SK-N-SH (cell line): ENCODE results near the gene ABCD1. TPM values are rescaled to one million over a fixed set of nuclear protein-coding genes. Genes with fewer than 3 reads are reported as not detected.

Experiments used
- CTCF ChIA-PET: fragments of 300-600, 350-600 bp; formaldehyde crosslinking; extraction: SDS; loops from one replicate; lab custom pipeline; 2021; lab: Yijun Ruan, JAX
- POLR2A ChIA-PET: fragments of 350-600 bp; sonication (Branson Sonifier 250); formaldehyde crosslinking; extraction: SDS; loops from one replicate; lab custom pipeline; 2020; ENCODE audit warnings: antibody characterized with exemption, inconsistent platforms; lab: Yijun Ruan, JAX
- DNase-seq: peaks from one replicate; pipeline ENCODE4 v3.0.0; 2012
- H2AFZ ChIP-seq: fragments of 200-600 bp; sonication (generic); 2 replicates; pipeline ENCODE4 v1.8.1; 2016; ENCODE audit warnings: antibody characterized with exemption, mild to moderate bottlenecking, low read depth
- H3F3A ChIP-seq: fragments of 200-600 bp; sonication (generic); replicated peaks from 2 replicates; pipeline ENCODE3; 2016; ENCODE audit warnings: antibody characterized with exemption, mild to moderate bottlenecking; ENCODE audit not compliant: insufficient read depth
- H3K27ac ChIP-seq, 2 experiments: fragments of 200-500 bp in 1 of 2; fragments of 200-600 bp in 1 of 2; sonication (Bioruptor generic) in 1 of 2; sonication (generic), shearing (Covaris generic) in 1 of 2; 2 replicates each; pipeline versions ENCODE4 v1.5.1 to v1.6.1; 2014 to 2016; ENCODE audit warnings: low read depth in 2 of 2, inconsistent platforms in 1 of 2, low read length in 1 of 2, mild to moderate bottlenecking in 1 of 2, mixed read lengths in 1 of 2
- H3K27me3 ChIP-seq: fragments of 200-600 bp; sonication (generic), shearing (Covaris generic); 2 replicates; pipeline ENCODE4 v1.6.1; 2016; ENCODE audit warnings: mixed run types; ENCODE audit not compliant: insufficient read depth
- H3K36me3 ChIP-seq, 2 experiments: fragments of 200-500 bp in 1 of 2; fragments of 200-600 bp in 1 of 2; sonication (Bioruptor generic) in 1 of 2; sonication (generic) in 1 of 2; replicated peaks in 1 of 2; 2 replicates each; pipeline versions ENCODE3 to v1.5.1; 2014 to 2016; ENCODE audit warnings: low read length in 1 of 2, mild to moderate bottlenecking in 1 of 2; ENCODE audit not compliant: insufficient read depth in 2 of 2, control insufficient read depth in 1 of 2
- H3K4me1 ChIP-seq, 2 experiments: fragments of 200-500 bp in 1 of 2; fragments of 200-600 bp in 1 of 2; sonication (Bioruptor generic) in 1 of 2; sonication (generic), shearing (Covaris generic) in 1 of 2; 2 replicates each; pipeline versions ENCODE4 v1.5.1 to v1.6.1; 2014 to 2016; ENCODE audit warnings: low read depth in 1 of 2, low read length in 1 of 2, mixed run types in 1 of 2; ENCODE audit not compliant: insufficient read depth in 2 of 2, control insufficient read depth in 1 of 2
- H3K4me2 ChIP-seq: fragments of 200-600 bp; sonication (generic), shearing (Covaris generic); 2 replicates; pipeline ENCODE4 v1.6.1; 2017; ENCODE audit warnings: mixed run types
- H3K4me3 ChIP-seq, 2 experiments: fragments of 200-500 bp in 1 of 2; fragments of 200-600 bp in 1 of 2; sonication (Bioruptor generic) in 1 of 2; sonication (generic), shearing (Covaris generic) in 1 of 2; 2 replicates each; pipeline versions ENCODE4 v1.5.1 to v1.8.1; 2014 to 2016; ENCODE audit warnings: low read depth in 2 of 2, inconsistent platforms in 1 of 2, low read length in 1 of 2, mild to moderate bottlenecking in 1 of 2, mixed read lengths in 1 of 2, moderate library complexity in 1 of 2
- H3K79me2 ChIP-seq: fragments of 200-600 bp; sonication (generic); 2 replicates; pipeline ENCODE4 v1.8.1; 2017; ENCODE audit warnings: mild to moderate bottlenecking; ENCODE audit not compliant: insufficient read depth
- H3K9ac ChIP-seq: fragments of 200-600 bp; sonication (generic); 2 replicates; pipeline ENCODE4 v1.6.1; 2017; ENCODE audit warnings: mixed run types
- H3K9me2 ChIP-seq: fragments of 200-600 bp; sonication (generic); 2 replicates; pipeline ENCODE4 v1.6.1; 2017; ENCODE audit warnings: mixed run types
- H3K9me3 ChIP-seq: fragments of 200-600 bp; sonication (generic); 2 replicates; pipeline ENCODE4 v1.6.1; 2017; ENCODE audit warnings: mixed run types, mild to moderate bottlenecking, moderate library complexity
- H4K20me1 ChIP-seq: fragments of 200-600 bp; sonication (generic); 2 replicates; pipeline ENCODE4 v1.6.1; 2017; ENCODE audit warnings: mild to moderate bottlenecking, mixed run types; ENCODE audit not compliant: insufficient read depth
- EP300 ChIP-seq, 2 experiments: IDR thresholded peaks; 2 replicates each; pipeline versions ENCODE4 v1.4.0 to v1.6.1; 2012; ENCODE audit warnings: borderline replicate concordance in 1 of 2, low read depth in 1 of 2, low read length in 1 of 2
- EZH2phosphoT487 ChIP-seq: fragments of 200-600 bp; sonication (generic); IDR thresholded peaks from 2 replicates; pipeline ENCODE4 v1.6.1; 2017; ENCODE audit warnings: low read depth, mixed run types, mild to moderate bottlenecking, antibody characterized with exemption, moderate library complexity, borderline replicate concordance
- FOSL2 ChIP-seq: IDR thresholded peaks from 2 replicates; pipeline ENCODE4 v1.4.0; 2012; ENCODE audit warnings: low read depth, mild to moderate bottlenecking, moderate library complexity, borderline replicate concordance
- FOXJ3 ChIP-seq: sonication (generic); formaldehyde crosslinking; IDR thresholded peaks from 2 replicates; pipeline ENCODE4 v1.5.1; 2020; ENCODE audit warnings: mild to moderate bottlenecking, missing genetic modification reagents
- GABPA ChIP-seq: IDR thresholded peaks from 2 replicates; pipeline ENCODE4 v1.4.0; 2012; ENCODE audit warnings: low read depth, mild to moderate bottlenecking
- JUND ChIP-seq: IDR thresholded peaks from 2 replicates; pipeline ENCODE4 v1.4.0; 2012
- MXI1 ChIP-seq: IDR thresholded peaks from 2 replicates; pipeline ENCODE4 v1.6.1; 2012; ENCODE audit warnings: mild to moderate bottlenecking, low read depth, low read length, improper control_type of control experiment
- NRF1 ChIP-seq: IDR thresholded peaks from 2 replicates; pipeline ENCODE4 v1.6.1; 2012; ENCODE audit warnings: low read depth, mild to moderate bottlenecking, low read length
- PBX3 ChIP-seq: IDR thresholded peaks from 2 replicates; pipeline ENCODE4; 2012
- RAD21 ChIP-seq: IDR thresholded peaks from 2 replicates; pipeline ENCODE4 v1.6.1; 2012; ENCODE audit warnings: mild to moderate bottlenecking, low read length
- RCOR1 ChIP-seq: fragments of 150-350 bp; IDR thresholded peaks from 2 replicates; pipeline ENCODE4 v1.6.1; 2017; ENCODE audit warnings: antibody characterized with exemption, low read length
- RFX5 ChIP-seq: IDR thresholded peaks from 2 replicates; pipeline ENCODE4 v1.6.1; 2012; ENCODE audit warnings: mild to moderate bottlenecking, improper control_type of control experiment, low read length
- SIN3A ChIP-seq: IDR thresholded peaks from 2 replicates; pipeline ENCODE4 v1.6.1; 2012; ENCODE audit warnings: low read depth, mild to moderate bottlenecking, low read length, moderate library complexity, borderline replicate concordance
- SMC3 ChIP-seq: IDR thresholded peaks from 2 replicates; pipeline ENCODE4 v1.6.1; 2012; ENCODE audit warnings: low read depth, low read length, improper control_type of control experiment
- TCF12 ChIP-seq: IDR thresholded peaks from 2 replicates; pipeline ENCODE4 v1.4.0; 2012
- TEAD4 ChIP-seq: IDR thresholded peaks from 2 replicates; pipeline ENCODE4 v1.4.0; 2012; ENCODE audit warnings: mild to moderate bottlenecking, borderline replicate concordance; ENCODE audit not compliant: insufficient read depth
- YY1 ChIP-seq: IDR thresholded peaks from 2 replicates; pipeline ENCODE4 v1.4.0; 2012; ENCODE audit warnings: low read depth, mild to moderate bottlenecking
- ZBTB33 ChIP-seq: IDR thresholded peaks from 2 replicates; pipeline ENCODE4 v1.4.0; 2012; ENCODE audit warnings: low read depth, borderline replicate concordance
- WGBS: methylation state at CpG from one replicate; pipeline ENCODE4 v1.1.6; 2017; ENCODE audit warnings: low lambda C conversion rate; 5-methylcytosine and 5-hydroxymethylcytosine counted together
- polyA plus RNA-seq, 3 experiments: library from polyadenylated mRNA; depleted of rRNA; stranded (reverse); fragments of >200 nt; gene quantifications; 2 replicates each; pipeline ENCODE4 v1.2.3, GENCODE V29; 2012
- TF ChIP-seq, protein P1 (sequence below): IDR thresholded peaks from 2 replicates; pipeline ENCODE4 v1.4.0; 2012; ENCODE audit warnings: low read depth, borderline replicate concordance
- TF ChIP-seq, protein P2 (sequence below): IDR thresholded peaks from 2 replicates; pipeline ENCODE4 v1.6.1; 2012; ENCODE audit warnings: mild to moderate bottlenecking, low read depth, low read length, moderate library complexity
- TF ChIP-seq, protein P3 (sequence below): fragments of 150-350 bp; IDR thresholded peaks from 2 replicates; pipeline ENCODE4 v1.6.1; 2016; ENCODE audit warnings: mild to moderate bottlenecking, low read depth, low read length

Gene ABCD1
- polyA plus RNA-seq, 1 of the 3 experiments (the other 2 are of a cell fraction) = 7.9 TPM

DNA sequence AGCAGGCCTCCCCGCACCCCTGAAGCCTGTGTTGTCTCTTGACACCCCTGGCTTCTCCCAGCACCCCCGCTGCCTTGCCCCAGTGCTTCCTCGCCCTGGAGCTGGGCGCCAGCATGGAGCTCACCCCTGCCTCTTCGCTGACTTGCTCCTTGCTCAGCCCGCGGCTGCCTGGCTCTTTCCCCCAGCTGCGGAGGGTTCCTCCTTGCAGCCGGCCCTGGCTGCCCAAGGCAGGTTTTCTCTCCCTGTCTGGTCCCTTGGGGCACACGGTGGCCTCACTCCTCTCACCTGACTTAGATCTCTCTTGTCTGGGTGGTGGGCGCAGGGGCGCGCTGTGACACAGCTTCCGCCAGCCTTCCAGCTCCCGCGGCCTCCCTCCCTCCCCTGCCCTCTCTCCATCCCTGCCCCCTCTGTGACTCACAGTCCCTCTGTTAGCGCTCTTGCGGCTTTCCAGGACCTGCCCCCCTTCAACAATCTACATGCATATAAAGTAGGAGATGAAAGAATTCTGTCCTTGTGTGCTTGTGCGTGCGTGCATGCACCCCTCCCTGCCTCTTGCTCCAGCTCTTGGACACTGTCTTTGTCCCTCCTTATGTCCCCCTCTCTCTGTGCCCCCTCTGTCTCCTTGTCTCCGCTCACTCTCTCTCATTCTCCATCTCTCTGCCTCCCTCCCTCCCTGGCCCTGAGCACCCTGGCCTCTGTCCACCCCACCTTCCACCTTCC is 41.6 kb downstream of the ABCD1 start:
- H3K27me3 ChIP-seq = no peaks in the 10 kb centered on the region
- H3K79me2 ChIP-seq = peaks cover 6% of the 10 kb centered on the region; the same call in 1 of the 2 replicates
- H3F3A ChIP-seq = no peaks in the 10 kb centered on the region
- CTCF ChIA-PET = interaction anchor here (0.6 to 10.2 kb wide), 6 partner anchors 11 to 182 kb away, joined by 3 to 134 read pairs (median 4); partner anchors contain the start of genes RENBP and SRPK3
- DNase-seq = peak; percentile 74
- TF ChIP-seq NRF1 (no peak), TCF12 (peak; percentile 33; the same call in 1 of the 2 replicates), SIN3A (no peak), TEAD4 (no peak), EP300 (IDR thresholded peaks at IDR 0.05; ENCODE audit: borderline replicate concordance in 1 of 2, low read depth in 1 of 2, low read length in 1 of 2) (no peak), GABPA (no peak), FOXJ3 (CRISPR knock-in tag) (no peak), YY1 (no peak), FOSL2 (peak; percentile 83), MXI1 (0 out of 2 replicates have a peak, but pooled peaks have one; percentile 28), JUND (no peak; the same call in 1 of the 2 replicates), RCOR1 (no peak), RFX5 (no peak), RAD21 (no peak), SMC3 (no peak), EZH2phosphoT487 (no peak), PBX3 (no peak), ZBTB33 (no peak)
- TF ChIP-seq, protein P1, sequence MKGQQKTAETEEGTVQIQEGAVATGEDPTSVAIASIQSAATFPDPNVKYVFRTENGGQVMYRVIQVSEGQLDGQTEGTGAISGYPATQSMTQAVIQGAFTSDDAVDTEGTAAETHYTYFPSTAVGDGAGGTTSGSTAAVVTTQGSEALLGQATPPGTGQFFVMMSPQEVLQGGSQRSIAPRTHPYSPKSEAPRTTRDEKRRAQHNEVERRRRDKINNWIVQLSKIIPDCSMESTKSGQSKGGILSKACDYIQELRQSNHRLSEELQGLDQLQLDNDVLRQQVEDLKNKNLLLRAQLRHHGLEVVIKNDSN = no peak
- TF ChIP-seq, protein P2, sequence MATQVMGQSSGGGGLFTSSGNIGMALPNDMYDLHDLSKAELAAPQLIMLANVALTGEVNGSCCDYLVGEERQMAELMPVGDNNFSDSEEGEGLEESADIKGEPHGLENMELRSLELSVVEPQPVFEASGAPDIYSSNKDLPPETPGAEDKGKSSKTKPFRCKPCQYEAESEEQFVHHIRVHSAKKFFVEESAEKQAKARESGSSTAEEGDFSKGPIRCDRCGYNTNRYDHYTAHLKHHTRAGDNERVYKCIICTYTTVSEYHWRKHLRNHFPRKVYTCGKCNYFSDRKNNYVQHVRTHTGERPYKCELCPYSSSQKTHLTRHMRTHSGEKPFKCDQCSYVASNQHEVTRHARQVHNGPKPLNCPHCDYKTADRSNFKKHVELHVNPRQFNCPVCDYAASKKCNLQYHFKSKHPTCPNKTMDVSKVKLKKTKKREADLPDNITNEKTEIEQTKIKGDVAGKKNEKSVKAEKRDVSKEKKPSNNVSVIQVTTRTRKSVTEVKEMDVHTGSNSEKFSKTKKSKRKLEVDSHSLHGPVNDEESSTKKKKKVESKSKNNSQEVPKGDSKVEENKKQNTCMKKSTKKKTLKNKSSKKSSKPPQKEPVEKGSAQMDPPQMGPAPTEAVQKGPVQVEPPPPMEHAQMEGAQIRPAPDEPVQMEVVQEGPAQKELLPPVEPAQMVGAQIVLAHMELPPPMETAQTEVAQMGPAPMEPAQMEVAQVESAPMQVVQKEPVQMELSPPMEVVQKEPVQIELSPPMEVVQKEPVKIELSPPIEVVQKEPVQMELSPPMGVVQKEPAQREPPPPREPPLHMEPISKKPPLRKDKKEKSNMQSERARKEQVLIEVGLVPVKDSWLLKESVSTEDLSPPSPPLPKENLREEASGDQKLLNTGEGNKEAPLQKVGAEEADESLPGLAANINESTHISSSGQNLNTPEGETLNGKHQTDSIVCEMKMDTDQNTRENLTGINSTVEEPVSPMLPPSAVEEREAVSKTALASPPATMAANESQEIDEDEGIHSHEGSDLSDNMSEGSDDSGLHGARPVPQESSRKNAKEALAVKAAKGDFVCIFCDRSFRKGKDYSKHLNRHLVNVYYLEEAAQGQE = no peak
- TF ChIP-seq, protein P3, sequence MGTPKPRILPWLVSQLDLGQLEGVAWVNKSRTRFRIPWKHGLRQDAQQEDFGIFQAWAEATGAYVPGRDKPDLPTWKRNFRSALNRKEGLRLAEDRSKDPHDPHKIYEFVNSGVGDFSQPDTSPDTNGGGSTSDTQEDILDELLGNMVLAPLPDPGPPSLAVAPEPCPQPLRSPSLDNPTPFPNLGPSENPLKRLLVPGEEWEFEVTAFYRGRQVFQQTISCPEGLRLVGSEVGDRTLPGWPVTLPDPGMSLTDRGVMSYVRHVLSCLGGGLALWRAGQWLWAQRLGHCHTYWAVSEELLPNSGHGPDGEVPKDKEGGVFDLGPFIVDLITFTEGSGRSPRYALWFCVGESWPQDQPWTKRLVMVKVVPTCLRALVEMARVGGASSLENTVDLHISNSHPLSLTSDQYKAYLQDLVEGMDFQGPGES = no peak
- H3K4me1 ChIP-seq = peaks cover 2 to 27% of the 10 kb centered on the region in 2 experiments; a peak in 1 of 4 replicates
- no peaks in the 10 kb centered on the region for H3K9me3 ChIP-seq
- no peak overlapping the region for H2AFZ ChIP-seq
- peak overlapping the region; percentile 49; the same call in 1 of the 2 replicates for H3K9ac ChIP-seq
- H3K4me2 ChIP-seq = peak overlapping the region; percentile 79
- H3K9me2 ChIP-seq = no peaks in the 10 kb centered on the region
- peaks cover 0 to 4% of the 10 kb centered on the region in 2 experiments for H3K36me3 ChIP-seq
- WGBS = 18% methylated on average over 21 of the region's 21 CpGs
- peak overlapping the region; percentile 40 to 44 for H3K4me3 ChIP-seq
- H3K27ac ChIP-seq = peak overlapping the region; percentile 63 to 82; a peak in 3 of 4 replicates
- H4K20me1 ChIP-seq = peaks cover 9% of the 10 kb centered on the region; the same call in 1 of the 2 replicates
- POLR2A ChIA-PET = interaction anchor here (1.1 to 1.7 kb wide), 2 partner anchors 155 to 204 kb away, joined by 3 to 5 read pairs; no protein-coding TSS in a partner anchor
